GDM1 (cell line): ENCODE data around the gene FAM181A.

Source experiments
- DNase-seq: peaks from one replicate; lab custom pipeline; 2025; lab: John Stamatoyannopoulos, UW

FAM181A gene

GRCh38 chr14:93978735-93979134 is 51.6 kb downstream of the FAM181A start:
- DNase-seq: no peak
